LNCAP (cell line): Measurements from ENCODE around the gene LGALS9C.
"Not testable (repeated sequence)": the region's sequence is repeated elsewhere in the genome, so short reads cannot be mapped to it uniquely, and the experiment has no call there.

Experiments
- TF ChIP-seq, protein P1 (sequence below): fragments of 450-650 bp; IDR thresholded peaks from 2 replicates; pipeline ENCODE4 v1.5.1; 2017; ENCODE audit warnings: mild to moderate bottlenecking

LGALS9C gene

DNA sequence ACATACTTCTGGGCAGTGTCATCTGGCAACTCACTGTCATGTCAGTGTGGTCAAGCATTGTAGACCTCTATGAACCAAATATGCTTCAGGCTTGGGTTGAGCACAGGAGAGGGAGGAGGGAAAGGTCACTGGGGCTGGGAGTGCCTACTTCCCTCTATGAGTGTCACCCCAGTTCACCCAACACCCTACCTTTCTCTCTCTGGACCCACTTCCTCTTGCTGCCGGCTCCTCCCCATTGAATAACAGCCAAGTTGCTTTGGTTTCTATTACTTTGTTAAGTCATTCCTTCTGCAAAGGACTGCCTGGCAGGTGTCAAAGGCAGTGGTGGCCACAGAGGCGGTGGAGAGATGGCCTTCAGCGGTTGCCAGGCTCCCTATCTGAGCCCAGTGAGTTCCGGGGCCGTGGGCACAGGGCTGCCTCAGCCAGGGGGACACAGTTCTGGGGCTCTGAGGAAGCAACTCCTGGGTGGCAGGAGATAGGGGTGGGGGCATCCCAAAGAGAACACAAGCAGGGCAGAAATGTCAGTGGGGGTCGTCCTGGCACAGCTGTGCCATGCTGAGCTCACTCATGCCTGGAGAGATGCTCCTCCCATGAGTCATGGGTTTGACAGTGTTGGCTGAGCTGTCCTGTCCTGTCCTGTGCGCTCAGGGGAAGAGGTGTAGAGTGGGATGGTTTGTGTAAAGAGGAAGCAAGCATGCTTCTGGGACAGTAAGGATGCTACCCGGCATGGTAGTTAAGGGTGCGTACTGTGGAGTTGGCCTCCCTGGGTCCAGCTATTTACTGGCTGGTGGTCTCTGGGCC is at the start of gene LGALS9C:
TSS of gene LGALS9C (plus strand) at position 282 of the 801 bp plus-strand sequence. CDS start at position 348, 66 bp downstream.
- TF ChIP-seq, protein P1, sequence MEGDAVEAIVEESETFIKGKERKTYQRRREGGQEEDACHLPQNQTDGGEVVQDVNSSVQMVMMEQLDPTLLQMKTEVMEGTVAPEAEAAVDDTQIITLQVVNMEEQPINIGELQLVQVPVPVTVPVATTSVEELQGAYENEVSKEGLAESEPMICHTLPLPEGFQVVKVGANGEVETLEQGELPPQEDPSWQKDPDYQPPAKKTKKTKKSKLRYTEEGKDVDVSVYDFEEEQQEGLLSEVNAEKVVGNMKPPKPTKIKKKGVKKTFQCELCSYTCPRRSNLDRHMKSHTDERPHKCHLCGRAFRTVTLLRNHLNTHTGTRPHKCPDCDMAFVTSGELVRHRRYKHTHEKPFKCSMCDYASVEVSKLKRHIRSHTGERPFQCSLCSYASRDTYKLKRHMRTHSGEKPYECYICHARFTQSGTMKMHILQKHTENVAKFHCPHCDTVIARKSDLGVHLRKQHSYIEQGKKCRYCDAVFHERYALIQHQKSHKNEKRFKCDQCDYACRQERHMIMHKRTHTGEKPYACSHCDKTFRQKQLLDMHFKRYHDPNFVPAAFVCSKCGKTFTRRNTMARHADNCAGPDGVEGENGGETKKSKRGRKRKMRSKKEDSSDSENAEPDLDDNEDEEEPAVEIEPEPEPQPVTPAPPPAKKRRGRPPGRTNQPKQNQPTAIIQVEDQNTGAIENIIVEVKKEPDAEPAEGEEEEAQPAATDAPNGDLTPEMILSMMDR: not testable (repeated sequence)
